ENCODE measurements around the gene EMSY. TPM values are rescaled to one million over a fixed set of nuclear protein-coding genes. Genes with fewer than 3 reads are reported as not detected.
A peak's percentile ranks its signal among the peaks of the same experiment; 100 is the strongest.
"Not testable (repeated sequence)": the region's sequence is repeated elsewhere in the genome, so short reads cannot be mapped to it uniquely, and the experiment has no call there.

EMSY gene, protein sequence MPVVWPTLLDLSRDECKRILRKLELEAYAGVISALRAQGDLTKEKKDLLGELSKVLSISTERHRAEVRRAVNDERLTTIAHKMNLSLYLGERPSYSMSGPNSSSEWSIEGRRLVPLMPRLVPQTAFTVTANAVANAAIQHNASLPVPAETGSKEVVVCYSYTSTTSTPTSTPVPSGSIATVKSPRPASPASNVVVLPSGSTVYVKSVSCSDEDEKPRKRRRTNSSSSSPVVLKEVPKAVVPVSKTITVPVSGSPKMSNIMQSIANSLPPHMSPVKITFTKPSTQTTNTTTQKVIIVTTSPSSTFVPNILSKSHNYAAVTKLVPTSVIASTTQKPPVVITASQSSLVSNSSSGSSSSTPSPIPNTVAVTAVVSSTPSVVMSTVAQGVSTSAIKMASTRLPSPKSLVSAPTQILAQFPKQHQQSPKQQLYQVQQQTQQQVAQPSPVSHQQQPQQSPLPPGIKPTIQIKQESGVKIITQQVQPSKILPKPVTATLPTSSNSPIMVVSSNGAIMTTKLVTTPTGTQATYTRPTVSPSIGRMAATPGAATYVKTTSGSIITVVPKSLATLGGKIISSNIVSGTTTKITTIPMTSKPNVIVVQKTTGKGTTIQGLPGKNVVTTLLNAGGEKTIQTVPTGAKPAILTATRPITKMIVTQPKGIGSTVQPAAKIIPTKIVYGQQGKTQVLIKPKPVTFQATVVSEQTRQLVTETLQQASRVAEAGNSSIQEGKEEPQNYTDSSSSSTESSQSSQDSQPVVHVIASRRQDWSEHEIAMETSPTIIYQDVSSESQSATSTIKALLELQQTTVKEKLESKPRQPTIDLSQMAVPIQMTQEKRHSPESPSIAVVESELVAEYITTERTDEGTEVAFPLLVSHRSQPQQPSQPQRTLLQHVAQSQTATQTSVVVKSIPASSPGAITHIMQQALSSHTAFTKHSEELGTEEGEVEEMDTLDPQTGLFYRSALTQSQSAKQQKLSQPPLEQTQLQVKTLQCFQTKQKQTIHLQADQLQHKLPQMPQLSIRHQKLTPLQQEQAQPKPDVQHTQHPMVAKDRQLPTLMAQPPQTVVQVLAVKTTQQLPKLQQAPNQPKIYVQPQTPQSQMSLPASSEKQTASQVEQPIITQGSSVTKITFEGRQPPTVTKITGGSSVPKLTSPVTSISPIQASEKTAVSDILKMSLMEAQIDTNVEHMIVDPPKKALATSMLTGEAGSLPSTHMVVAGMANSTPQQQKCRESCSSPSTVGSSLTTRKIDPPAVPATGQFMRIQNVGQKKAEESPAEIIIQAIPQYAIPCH (N-terminal part only)
- total RNA-seq, result 25.6 TPM

DNA sequence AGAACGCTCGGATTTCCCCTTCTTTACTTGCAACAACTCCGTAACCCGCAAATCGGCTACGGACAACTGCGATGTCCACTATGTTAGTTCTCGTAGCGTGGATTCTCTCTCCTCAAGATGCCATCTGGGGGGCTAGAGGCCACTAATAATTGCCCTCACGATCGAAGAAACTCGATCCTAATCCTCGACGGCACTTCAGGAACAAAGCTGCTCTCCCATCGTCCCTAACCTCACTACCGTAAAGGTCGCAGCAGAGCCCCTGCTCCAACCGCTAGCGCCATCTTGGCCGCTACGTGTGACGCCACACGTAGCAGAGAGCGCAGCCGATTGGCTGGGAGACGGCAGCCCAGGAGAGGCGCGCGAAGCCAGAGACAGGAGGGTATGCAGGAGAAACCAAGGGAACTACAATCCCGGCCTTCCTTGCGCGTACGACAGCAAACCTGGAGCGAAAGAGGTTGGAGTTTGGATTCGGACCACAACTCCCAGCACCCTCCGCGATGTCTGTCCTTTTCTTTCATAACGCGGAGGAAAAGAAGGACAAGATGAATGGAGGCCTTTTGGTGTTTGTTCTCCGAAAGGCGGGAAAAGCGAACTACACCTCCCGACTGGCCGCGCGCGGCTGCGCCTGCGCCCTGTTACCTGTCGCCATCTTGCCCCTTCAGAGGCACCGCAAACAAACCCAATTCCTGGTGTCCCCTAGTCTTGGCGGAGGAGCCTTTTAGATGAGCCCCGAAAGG, at the start of gene EMSY:
Gene EMSY (plus strand): TSS at position 635 of the 737 bp plus-strand sequence. CDS start 1,921 bp downstream, outside the sequence.
- H3K4me1 ChIP-seq (ENCODE audit: insufficient read depth, low read length), result peaks cover 21% of the 10 kb centered on the region
- no peaks in the 10 kb centered on the region for H3K27me3 ChIP-seq (ENCODE audit: insufficient read depth, low read length)
- H3K9me3 ChIP-seq (ENCODE audit: low read depth, low read length), result no peaks in the 10 kb centered on the region
- peak within 1 kb of the TSS; percentile 99 for H3K4me3 ChIP-seq (ENCODE audit: low read length)

GRCh38 chr11:76395296-76395695, 49.5 kb upstream of the EMSY start:
- Histone ChIP-seq H3K27me3 (ENCODE audit: insufficient read depth, low read length) (no peaks in the 10 kb centered on the region), H3K4me3 (ENCODE audit: low read length) (no peak overlapping the region), H3K4me1 (ENCODE audit: insufficient read depth, low read length) (no peaks in the 10 kb centered on the region), H3K9me3 (ENCODE audit: low read depth, low read length) (no peaks in the 10 kb centered on the region)

DNA sequence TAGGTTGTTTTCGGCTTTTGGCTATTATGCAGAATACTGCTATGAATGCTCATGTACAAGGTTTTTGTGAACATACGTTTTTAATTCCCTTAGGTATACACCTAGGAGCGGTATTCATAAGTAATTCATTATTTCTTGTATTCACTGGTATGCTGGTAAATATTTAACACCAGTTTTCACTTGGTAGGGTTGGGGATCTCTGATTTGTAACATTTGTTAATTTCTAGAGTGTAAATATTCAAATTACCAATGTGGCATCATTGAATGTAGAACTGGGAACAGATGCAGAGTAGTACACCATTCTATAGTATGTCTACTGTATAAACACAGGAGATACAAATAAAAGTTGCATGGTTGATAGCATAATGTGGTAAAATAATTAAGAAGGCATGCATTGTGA, 47.4 kb upstream of the EMSY start:
- Histone ChIP-seq H3K4me1 (ENCODE audit: insufficient read depth, low read length) (no peaks in the 10 kb centered on the region), H3K27me3 (ENCODE audit: insufficient read depth, low read length) (no peaks in the 10 kb centered on the region)

GRCh38 chr11:76400967-76401366, 43.9 kb upstream of the EMSY start:
- H3K4me1 ChIP-seq (ENCODE audit: insufficient read depth, low read length), result no peaks in the 10 kb centered on the region
- H3K27me3 ChIP-seq (ENCODE audit: insufficient read depth, low read length), result no peaks in the 10 kb centered on the region
- no peaks in the 10 kb centered on the region for H3K9me3 ChIP-seq (ENCODE audit: low read depth, low read length)
- no peak overlapping the region for H3K4me3 ChIP-seq (ENCODE audit: low read length)

More for the DNA sequence above, 47.4 kb upstream of the EMSY start:
- no peak overlapping the region for H3K4me3 ChIP-seq (ENCODE audit: low read length)
- H3K9me3 ChIP-seq (ENCODE audit: low read depth, low read length), result no peaks in the 10 kb centered on the region

DNA sequence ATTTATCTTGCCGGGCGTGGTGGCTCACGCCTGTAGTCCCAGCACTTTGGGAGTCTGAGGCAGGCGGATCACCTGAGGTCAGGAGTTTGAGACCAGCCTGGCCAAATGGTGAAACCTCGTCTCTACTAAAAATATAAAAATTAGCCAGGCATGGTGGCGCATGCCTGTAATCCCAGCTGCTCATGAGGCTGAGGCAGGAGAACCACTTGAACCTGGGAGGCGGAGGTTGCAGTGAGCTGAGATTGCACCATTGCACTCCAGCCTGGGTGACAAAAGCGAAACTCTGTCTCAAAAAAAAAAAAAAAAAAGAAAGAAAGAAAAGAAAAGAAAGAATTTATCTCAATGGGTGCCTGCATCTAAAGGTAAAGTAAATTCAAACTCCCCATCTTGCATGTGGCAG, 43.3 kb upstream of the EMSY start:
- not testable (repeated sequence) for H3K9me3 ChIP-seq (ENCODE audit: low read depth, low read length); H3K4me1 ChIP-seq (ENCODE audit: insufficient read depth, low read length); H3K4me3 ChIP-seq (ENCODE audit: low read length); H3K27me3 ChIP-seq (ENCODE audit: insufficient read depth, low read length)

GRCh38 chr11:76406359-76406758, 38.5 kb upstream of the EMSY start:
- Histone ChIP-seq H3K9me3 (ENCODE audit: low read depth, low read length) (no peaks in the 10 kb centered on the region), H3K27me3 (ENCODE audit: insufficient read depth, low read length) (no peaks in the 10 kb centered on the region), H3K4me1 (ENCODE audit: insufficient read depth, low read length) (no peaks in the 10 kb centered on the region), H3K4me3 (ENCODE audit: low read length) (no peak overlapping the region)

DNA sequence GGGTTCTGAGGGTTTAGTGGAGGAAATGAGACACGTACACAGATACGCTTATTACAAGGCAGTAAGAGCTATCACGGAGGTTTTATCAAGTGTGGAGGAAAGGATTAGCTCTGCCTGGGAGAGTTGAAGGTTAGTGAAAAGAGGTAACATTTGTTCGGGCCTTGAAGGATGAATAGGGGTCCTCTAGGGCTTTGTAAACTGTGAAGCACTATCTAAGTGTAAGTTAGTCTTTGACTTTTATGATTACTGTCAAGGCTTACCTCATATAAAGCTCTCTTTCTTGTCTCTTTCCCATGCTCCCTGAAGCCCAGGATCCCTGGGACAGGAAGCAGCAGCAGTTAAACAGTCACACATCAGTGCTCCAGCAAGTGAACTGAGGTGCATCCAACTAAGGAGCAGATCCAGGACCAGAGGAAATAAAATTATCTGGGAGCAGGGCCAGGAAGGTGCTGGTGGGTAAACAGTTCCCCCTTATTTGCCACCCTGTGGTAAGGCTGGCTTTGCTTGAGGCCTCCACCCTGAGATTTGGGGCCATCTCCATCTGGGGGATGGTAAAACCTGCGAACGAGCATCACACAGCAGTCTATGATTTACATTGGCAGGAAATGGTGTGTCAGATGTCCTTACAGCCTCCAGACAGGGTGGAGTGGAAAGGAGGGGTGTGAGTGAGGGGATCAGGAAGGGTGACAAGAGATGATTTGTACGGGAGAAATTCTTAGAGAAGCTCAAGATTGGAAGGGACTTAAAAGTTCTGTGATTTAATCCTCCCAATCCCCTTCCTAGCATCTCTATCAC, 36.5 kb upstream of the EMSY start:
- H3K9me3 ChIP-seq (ENCODE audit: low read depth, low read length), result no peaks in the 10 kb centered on the region

GRCh38 chr11:76410851-76411357, 33.9 kb upstream of the EMSY start:
- Histone ChIP-seq H3K4me1 (ENCODE audit: insufficient read depth, low read length) (no peaks in the 10 kb centered on the region), H3K27me3 (ENCODE audit: insufficient read depth, low read length) (no peaks in the 10 kb centered on the region)

More for the DNA sequence above, 36.5 kb upstream of the EMSY start:
- Histone ChIP-seq H3K27me3 (ENCODE audit: insufficient read depth, low read length) (no peaks in the 10 kb centered on the region), H3K4me3 (ENCODE audit: low read length) (no peak overlapping the region), H3K4me1 (ENCODE audit: insufficient read depth, low read length) (no peaks in the 10 kb centered on the region)

DNA sequence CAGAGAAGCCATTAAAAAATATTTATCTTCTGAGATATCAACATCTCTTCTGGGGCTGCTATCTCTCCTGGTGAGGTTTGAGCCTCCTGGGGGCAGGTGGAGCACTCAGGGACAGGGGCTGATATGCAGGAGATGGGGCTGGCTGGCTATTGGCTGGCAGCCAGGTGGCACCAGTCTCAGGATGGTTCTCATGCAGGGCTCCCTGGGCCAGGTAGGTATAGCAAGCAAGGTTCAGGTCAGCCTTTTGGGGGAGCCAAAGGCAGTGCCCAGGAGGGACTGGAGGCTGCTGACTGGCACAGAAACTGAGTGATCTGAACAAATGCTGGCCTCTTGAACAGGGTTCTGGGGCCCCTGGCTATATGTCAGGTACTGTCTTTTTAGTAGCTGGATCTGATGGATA, 29.7 kb upstream of the EMSY start:
- no peaks in the 10 kb centered on the region for H3K9me3 ChIP-seq (ENCODE audit: low read depth, low read length)
- H3K4me1 ChIP-seq (ENCODE audit: insufficient read depth, low read length), result no peaks in the 10 kb centered on the region
- no peaks in the 10 kb centered on the region for H3K27me3 ChIP-seq (ENCODE audit: insufficient read depth, low read length)
- no peak overlapping the region for H3K4me3 ChIP-seq (ENCODE audit: low read length)

More at GRCh38 chr11:76410851-76411357, 33.9 kb upstream of the EMSY start:
- Histone ChIP-seq H3K9me3 (ENCODE audit: low read depth, low read length) (no peaks in the 10 kb centered on the region), H3K4me3 (ENCODE audit: low read length) (no peak overlapping the region)

DNA sequence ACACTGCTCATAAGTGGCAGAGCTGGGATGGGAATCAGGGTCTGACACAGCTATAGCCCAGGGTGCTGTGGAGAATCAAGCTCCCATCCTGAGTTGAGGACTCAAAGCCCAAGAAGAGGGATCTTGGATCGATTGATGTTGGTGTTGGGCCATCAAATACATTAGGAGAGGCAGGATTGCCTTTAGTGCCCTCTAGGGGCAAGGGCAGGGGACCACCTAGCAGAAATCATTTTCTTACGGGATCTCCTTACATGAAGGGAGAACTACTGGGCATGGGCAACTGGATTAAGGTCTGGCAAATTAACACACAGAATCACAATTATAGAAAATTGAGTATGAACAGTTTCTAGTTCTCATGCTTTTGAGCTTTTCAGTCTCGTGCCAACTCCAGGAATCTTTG, 24.9 kb upstream of the EMSY start:
- Histone ChIP-seq H3K4me3 (ENCODE audit: low read length) (no peak overlapping the region), H3K4me1 (ENCODE audit: insufficient read depth, low read length) (no peaks in the 10 kb centered on the region), H3K27me3 (ENCODE audit: insufficient read depth, low read length) (no peaks in the 10 kb centered on the region), H3K9me3 (ENCODE audit: low read depth, low read length) (no peaks in the 10 kb centered on the region)

GRCh38 chr11:76424379-76424778, 20.4 kb upstream of the EMSY start:
- Histone ChIP-seq H3K4me1 (ENCODE audit: insufficient read depth, low read length) (no peaks in the 10 kb centered on the region), H3K27me3 (ENCODE audit: insufficient read depth, low read length) (no peaks in the 10 kb centered on the region), H3K4me3 (ENCODE audit: low read length) (no peak overlapping the region), H3K9me3 (ENCODE audit: low read depth, low read length) (no peaks in the 10 kb centered on the region)

- H3K4me1 ChIP-seq (ENCODE audit: insufficient read depth, low read length), result no peaks in the 10 kb centered on the region
- no peaks in the 10 kb centered on the region for H3K9me3 ChIP-seq (ENCODE audit: low read depth, low read length)
- H3K27me3 ChIP-seq (ENCODE audit: insufficient read depth, low read length), result no peaks in the 10 kb centered on the region
- no peak overlapping the region for H3K4me3 ChIP-seq (ENCODE audit: low read length)
Measured at GRCh38 chr11:76424891-76425290, 19.9 kb upstream of the EMSY start.

GRCh38 chr11:76426660-76427059, 18.2 kb upstream of the EMSY start:
- Histone ChIP-seq H3K27me3 (ENCODE audit: insufficient read depth, low read length) (no peaks in the 10 kb centered on the region), H3K9me3 (ENCODE audit: low read depth, low read length) (no peaks in the 10 kb centered on the region), H3K4me1 (ENCODE audit: insufficient read depth, low read length) (no peaks in the 10 kb centered on the region), H3K4me3 (ENCODE audit: low read length) (no peak overlapping the region)

Data from mononuclear cell (primary cell).